Measurements from ENCODE around the gene NDUFAF7.
"Not testable (repeated sequence)": the region's sequence is repeated elsewhere in the genome, so short reads cannot be mapped to it uniquely, and the experiment has no call there.

NDUFAF7 gene

DNA sequence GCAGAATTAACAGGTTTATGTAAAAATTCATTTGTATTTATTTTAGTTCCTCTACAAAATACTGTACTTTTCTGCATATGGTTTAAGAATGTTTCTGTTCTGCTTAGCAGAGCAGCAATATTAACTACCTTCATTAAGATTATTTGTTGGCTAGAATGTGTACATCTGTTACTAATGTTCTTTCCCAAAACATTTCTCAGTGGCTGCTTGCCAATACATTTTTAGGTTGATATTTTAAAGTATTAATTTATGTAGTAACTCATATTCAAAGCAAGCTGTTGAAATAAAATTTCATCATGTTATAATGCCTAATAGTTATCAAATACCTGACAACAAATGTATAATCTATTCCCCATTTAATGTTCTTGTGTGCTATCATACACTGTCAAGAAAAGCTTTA is 52.9 kb downstream of the NDUFAF7 start:
- H3K4me2 ChIP-seq (ENCODE audit: low read length) = no peak overlapping the region
- H3K9me3 ChIP-seq (ENCODE audit: low read length) = no peaks in the 10 kb centered on the region
- H4K20me1 ChIP-seq (ENCODE audit: insufficient read depth, low read length) = no peaks in the 10 kb centered on the region
- no peak overlapping the region for H3K9ac ChIP-seq (ENCODE audit: low read length)
- TF ChIP-seq EZH2 (IDR thresholded peaks at IDR 0.05; ENCODE audit: borderline replicate concordance, low read length) = no peak
- TF ChIP-seq, protein P1, sequence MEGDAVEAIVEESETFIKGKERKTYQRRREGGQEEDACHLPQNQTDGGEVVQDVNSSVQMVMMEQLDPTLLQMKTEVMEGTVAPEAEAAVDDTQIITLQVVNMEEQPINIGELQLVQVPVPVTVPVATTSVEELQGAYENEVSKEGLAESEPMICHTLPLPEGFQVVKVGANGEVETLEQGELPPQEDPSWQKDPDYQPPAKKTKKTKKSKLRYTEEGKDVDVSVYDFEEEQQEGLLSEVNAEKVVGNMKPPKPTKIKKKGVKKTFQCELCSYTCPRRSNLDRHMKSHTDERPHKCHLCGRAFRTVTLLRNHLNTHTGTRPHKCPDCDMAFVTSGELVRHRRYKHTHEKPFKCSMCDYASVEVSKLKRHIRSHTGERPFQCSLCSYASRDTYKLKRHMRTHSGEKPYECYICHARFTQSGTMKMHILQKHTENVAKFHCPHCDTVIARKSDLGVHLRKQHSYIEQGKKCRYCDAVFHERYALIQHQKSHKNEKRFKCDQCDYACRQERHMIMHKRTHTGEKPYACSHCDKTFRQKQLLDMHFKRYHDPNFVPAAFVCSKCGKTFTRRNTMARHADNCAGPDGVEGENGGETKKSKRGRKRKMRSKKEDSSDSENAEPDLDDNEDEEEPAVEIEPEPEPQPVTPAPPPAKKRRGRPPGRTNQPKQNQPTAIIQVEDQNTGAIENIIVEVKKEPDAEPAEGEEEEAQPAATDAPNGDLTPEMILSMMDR (IDR thresholded peaks at IDR 0.05; ENCODE audit: low read length) = no peak
- peaks cover 78% of the 10 kb centered on the region for H3K36me3 ChIP-seq (ENCODE audit: insufficient read depth, low read length)
- no peaks in the 10 kb centered on the region for H3K9me2 ChIP-seq (ENCODE audit: low read depth, low read length)
- no peaks in the 10 kb centered on the region for H3K79me2 ChIP-seq (ENCODE audit: insufficient read depth, low read length)
- H2AFZ ChIP-seq (ENCODE audit: low read length) = no peak overlapping the region
- no peaks in the 10 kb centered on the region for H3F3A ChIP-seq (ENCODE audit: insufficient read depth, low read length)
- no peaks in the 10 kb centered on the region for H3K27me3 ChIP-seq (ENCODE audit: insufficient read depth, low read length)
- H3K27ac ChIP-seq (ENCODE audit: low read depth, low read length, poor library complexity, severe bottlenecking) = no peak overlapping the region
- H3K4me1 ChIP-seq (ENCODE audit: insufficient read depth, low read length, severe bottlenecking) = peaks cover under 1% of the 10 kb centered on the region
- H3K4me3 ChIP-seq (ENCODE audit: low read depth, low read length, poor library complexity, severe bottlenecking) = no peak overlapping the region

DNA sequence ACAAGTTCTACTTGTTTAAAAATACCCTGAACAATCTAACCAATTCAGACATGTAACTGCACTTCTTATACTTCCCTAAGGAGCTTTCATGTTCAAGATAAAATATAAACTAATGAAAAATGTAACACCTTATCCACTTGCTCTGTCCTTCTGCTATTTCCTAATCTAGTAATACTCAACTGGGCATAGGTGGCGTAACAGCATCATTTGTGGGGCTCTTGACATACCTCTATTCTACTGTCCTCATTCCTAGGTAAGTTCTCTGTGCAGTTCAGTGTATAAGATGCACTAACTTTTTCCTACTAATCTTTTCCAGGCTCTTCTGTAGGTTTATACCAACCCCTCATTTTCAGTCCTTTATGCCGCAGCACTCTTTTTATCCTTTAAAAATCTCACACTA is 56.5 kb downstream of the NDUFAF7 start:
- H3K9me2 ChIP-seq (ENCODE audit: low read depth, low read length) = no peaks in the 10 kb centered on the region
- no peaks in the 10 kb centered on the region for H3K27me3 ChIP-seq (ENCODE audit: insufficient read depth, low read length)
- peaks cover 73% of the 10 kb centered on the region; the same call in 1 of the 2 replicates for H3K36me3 ChIP-seq (ENCODE audit: insufficient read depth, low read length)
- H3K4me2 ChIP-seq (ENCODE audit: low read length) = no peak overlapping the region
- H3K79me2 ChIP-seq (ENCODE audit: insufficient read depth, low read length) = 0 out of 2 replicates have a peak, but pooled peaks cover 4% of the 10 kb centered on the region
- H2AFZ ChIP-seq (ENCODE audit: low read length) = no peak overlapping the region
- peaks cover 12% of the 10 kb centered on the region for H3K4me1 ChIP-seq (ENCODE audit: insufficient read depth, low read length, severe bottlenecking)
- H3F3A ChIP-seq (ENCODE audit: insufficient read depth, low read length) = no peaks in the 10 kb centered on the region
- no peaks in the 10 kb centered on the region for H3K9me3 ChIP-seq (ENCODE audit: low read length)
- H4K20me1 ChIP-seq (ENCODE audit: insufficient read depth, low read length) = no peaks in the 10 kb centered on the region
- no peak overlapping the region for H3K27ac ChIP-seq (ENCODE audit: low read depth, low read length, poor library complexity, severe bottlenecking)
- H3K9ac ChIP-seq (ENCODE audit: low read length) = no peak overlapping the region
- no peak for TF ChIP-seq EZH2 (IDR thresholded peaks at IDR 0.05; ENCODE audit: borderline replicate concordance, low read length)
- TF ChIP-seq, protein P1 (IDR thresholded peaks at IDR 0.05; ENCODE audit: low read length) = peak; percentile 70
- no peak overlapping the region for H3K4me3 ChIP-seq (ENCODE audit: low read depth, low read length, poor library complexity, severe bottlenecking)

DNA sequence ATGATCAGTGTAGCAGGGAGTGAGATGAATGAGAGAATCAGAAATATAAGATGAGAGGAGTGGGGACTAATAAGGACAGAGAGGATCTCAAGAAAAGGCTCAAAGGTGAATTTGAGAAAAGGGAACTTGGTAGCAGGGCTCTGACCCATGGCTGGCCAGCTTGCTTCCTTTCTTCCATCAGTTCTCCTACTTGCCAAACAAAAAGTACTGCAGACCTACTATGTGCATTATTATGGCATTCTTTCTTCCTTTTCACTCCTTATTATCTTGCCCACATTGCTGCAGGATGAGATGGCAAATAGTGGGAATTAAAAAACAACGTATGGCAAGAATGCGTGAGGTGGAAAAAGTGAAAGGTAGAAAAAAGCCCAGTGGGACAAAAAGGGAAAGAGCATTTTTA is 60.2 kb downstream of the NDUFAF7 start:
- Histone ChIP-seq H2AFZ (ENCODE audit: low read length) (no peak overlapping the region), H3K4me2 (ENCODE audit: low read length) (no peak overlapping the region), H3K9ac (ENCODE audit: low read length) (no peak overlapping the region), H3K4me3 (ENCODE audit: low read depth, low read length, poor library complexity, severe bottlenecking) (no peak overlapping the region), H3K36me3 (ENCODE audit: insufficient read depth, low read length) (peaks cover 65% of the 10 kb centered on the region; the same call in 1 of the 2 replicates), H3K9me2 (ENCODE audit: low read depth, low read length) (no peaks in the 10 kb centered on the region), H3K27ac (ENCODE audit: low read depth, low read length, poor library complexity, severe bottlenecking) (no peak overlapping the region), H3K79me2 (ENCODE audit: insufficient read depth, low read length) (peaks cover 35% of the 10 kb centered on the region), H3F3A (ENCODE audit: insufficient read depth, low read length) (no peaks in the 10 kb centered on the region), H3K27me3 (ENCODE audit: insufficient read depth, low read length) (no peaks in the 10 kb centered on the region), H3K4me1 (ENCODE audit: insufficient read depth, low read length, severe bottlenecking) (peaks cover 12% of the 10 kb centered on the region), H4K20me1 (ENCODE audit: insufficient read depth, low read length) (no peaks in the 10 kb centered on the region), H3K9me3 (ENCODE audit: low read length) (no peaks in the 10 kb centered on the region)
- TF ChIP-seq, protein P1 (IDR thresholded peaks at IDR 0.05; ENCODE audit: low read length) = no peak
- TF ChIP-seq EZH2 (IDR thresholded peaks at IDR 0.05; ENCODE audit: borderline replicate concordance, low read length) = no peak

DNA sequence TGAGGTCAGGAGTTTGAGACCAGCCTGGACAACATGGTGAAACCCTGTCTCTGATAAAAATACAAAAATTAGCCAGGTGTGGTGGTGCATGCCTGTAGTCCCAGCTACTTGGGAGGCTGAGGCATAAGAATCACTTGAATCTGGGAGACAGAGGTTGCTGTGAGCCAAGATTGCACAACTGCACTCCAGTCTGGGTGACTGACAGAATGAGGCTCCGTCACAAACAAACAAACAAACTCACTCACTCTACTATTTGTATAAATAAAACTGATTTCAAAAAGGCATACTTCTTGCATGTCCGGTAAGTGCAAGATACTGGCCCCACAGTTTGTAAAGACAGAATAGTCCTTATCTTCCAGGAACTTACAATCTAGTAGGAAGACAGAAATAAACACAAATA is 63.4 kb downstream of the NDUFAF7 start:
- H3F3A ChIP-seq (ENCODE audit: insufficient read depth, low read length); H3K9ac ChIP-seq (ENCODE audit: low read length); H3K27me3 ChIP-seq (ENCODE audit: insufficient read depth, low read length); H3K27ac ChIP-seq (ENCODE audit: low read depth, low read length, poor library complexity, severe bottlenecking); H3K9me2 ChIP-seq (ENCODE audit: low read depth, low read length); H3K4me1 ChIP-seq (ENCODE audit: insufficient read depth, low read length, severe bottlenecking); H3K4me2 ChIP-seq (ENCODE audit: low read length); H2AFZ ChIP-seq (ENCODE audit: low read length); H3K9me3 ChIP-seq (ENCODE audit: low read length); H4K20me1 ChIP-seq (ENCODE audit: insufficient read depth, low read length); H3K4me3 ChIP-seq (ENCODE audit: low read depth, low read length, poor library complexity, severe bottlenecking): not testable (repeated sequence)
- Histone ChIP-seq H3K36me3 (ENCODE audit: insufficient read depth, low read length) (peaks cover 45% of the 10 kb centered on the region), H3K79me2 (ENCODE audit: insufficient read depth, low read length) (peaks cover 65% of the 10 kb centered on the region)
